GM12891 (cell line): ENCODE measurements around the gene CYBC1.

Source experiments
- PAX5 ChIP-seq: IDR thresholded peaks from 2 replicates; pipeline ENCODE4 v1.6.1; 2011; ENCODE audit warnings: low read length, moderate library complexity, mild to moderate bottlenecking; ENCODE audit not compliant: insufficient read depth, severe bottlenecking
- POLR2A ChIP-seq: IDR thresholded peaks from 2 replicates; pipeline ENCODE4 v1.6.1; 2011; ENCODE audit warnings: low read depth, low read length, control low read depth
- POLR2AphosphoS5 ChIP-seq: IDR thresholded peaks from 2 replicates; pipeline ENCODE4 v1.6.1; 2011; ENCODE audit warnings: low read depth, low read length, control low read depth

- TF ChIP-seq PAX5 (no peak), POLR2A (no peak), POLR2AphosphoS5 (no peak)
Observed at GRCh38 chr17:82416771-82417170, 33.8 kb downstream of the CYBC1 start.
